Right atrium auricular region (tissue), 2 donors: ENCODE results near the gene CACNA1A. TPM values are rescaled to one million over a fixed set of nuclear protein-coding genes. Genes with fewer than 3 reads are reported as not detected.
A peak's percentile ranks its signal among the peaks of the same experiment; 100 is the strongest.

Experiments
- DNase-seq: peaks from one replicate; pipeline ENCODE4 v3.0.0-alpha.2; 2019; ENCODE audit warnings: low spot score
- H3K27ac ChIP-seq, 2 donors: fragments of 200-600 bp; sonication (generic); 1 replicate in 1 of 2; 2 replicates in 1 of 2; pipeline ENCODE4 v1.5.1; 2016 to 2019
- H3K27me3 ChIP-seq, 2 donors: fragments of 200-600 bp; sonication (generic); one replicate each; pipeline versions ENCODE4 v1.5.1 to v1.6.0; 2017 to 2019
- H3K36me3 ChIP-seq: fragments of 200-600 bp; sonication (generic); one replicate; pipeline ENCODE4 v1.5.1; 2016
- H3K4me1 ChIP-seq, 2 donors: fragments of 200-600 bp; sonication (generic); one replicate each; pipeline versions ENCODE4 v1.5.1 to v1.6.0; 2017 to 2019
- H3K4me3 ChIP-seq, 2 donors: fragments of 200-600 bp; sonication (generic); 1 replicate in 1 of 2; 2 replicates in 1 of 2; pipeline ENCODE4 v1.5.1; 2017 to 2019; ENCODE audit warnings: mild to moderate bottlenecking in 1 of 2, moderate library complexity in 1 of 2
- H3K9me3 ChIP-seq, 2 donors: fragments of 200-600 bp; sonication (generic); one replicate each; pipeline ENCODE4 v1.5.1; 2019
- total RNA-seq, 2 donors: library from RNA; depleted of rRNA; stranded (reverse); fragments of >200 nt; gene quantifications; one replicate each; pipeline ENCODE4 v1.1.0, GENCODE V29; 2016
- TF ChIP-seq, protein P1 (sequence below), 2 donors: fragments of 200-600 bp; sonication (generic); IDR thresholded peaks; one replicate each; pipeline ENCODE4 v1.5.1; 2019; ENCODE audit warnings: antibody characterized with exemption in 2 of 2

Gene CACNA1A
- total RNA-seq, 2 donors from 2014 or later = 0.28 to 0.48 TPM

DNA sequence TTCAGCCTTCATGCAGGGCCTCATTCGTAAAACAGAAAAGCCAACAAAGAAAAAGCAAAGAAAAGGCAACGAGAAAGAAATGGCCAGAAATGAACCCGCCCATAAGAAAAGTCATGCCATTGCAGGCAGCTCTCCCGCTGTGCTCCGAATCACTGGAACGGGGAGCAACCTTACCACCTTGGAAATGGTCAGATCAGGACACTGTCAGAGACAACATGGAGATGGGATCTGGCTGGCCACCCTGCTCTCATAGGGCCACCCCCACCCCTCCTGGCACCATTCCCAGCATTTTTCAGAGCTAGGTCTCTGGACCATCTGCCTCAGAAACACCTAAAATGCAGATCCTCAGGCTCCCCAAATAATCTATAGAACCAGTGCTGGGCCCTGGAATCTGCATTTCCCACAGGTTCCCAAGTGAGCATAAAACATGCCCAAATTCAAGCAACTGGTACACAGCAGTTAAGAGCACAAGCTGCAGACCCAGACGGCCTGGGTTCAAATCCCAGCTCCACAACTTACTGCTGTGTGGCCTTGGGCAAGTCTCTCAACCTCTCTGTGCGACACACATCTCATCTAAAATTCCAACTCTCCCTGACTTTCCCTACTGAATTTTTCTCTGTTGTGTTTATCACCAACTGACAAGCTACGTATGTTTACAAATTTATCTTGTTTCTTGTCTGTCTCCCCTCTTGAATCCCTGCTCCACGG lies 204.5 kb downstream of the CACNA1A start:
- H3K36me3 ChIP-seq = no peaks in the 10 kb centered on the region
- H3K27ac ChIP-seq = no peak overlapping the region
- TF ChIP-seq, protein P1, sequence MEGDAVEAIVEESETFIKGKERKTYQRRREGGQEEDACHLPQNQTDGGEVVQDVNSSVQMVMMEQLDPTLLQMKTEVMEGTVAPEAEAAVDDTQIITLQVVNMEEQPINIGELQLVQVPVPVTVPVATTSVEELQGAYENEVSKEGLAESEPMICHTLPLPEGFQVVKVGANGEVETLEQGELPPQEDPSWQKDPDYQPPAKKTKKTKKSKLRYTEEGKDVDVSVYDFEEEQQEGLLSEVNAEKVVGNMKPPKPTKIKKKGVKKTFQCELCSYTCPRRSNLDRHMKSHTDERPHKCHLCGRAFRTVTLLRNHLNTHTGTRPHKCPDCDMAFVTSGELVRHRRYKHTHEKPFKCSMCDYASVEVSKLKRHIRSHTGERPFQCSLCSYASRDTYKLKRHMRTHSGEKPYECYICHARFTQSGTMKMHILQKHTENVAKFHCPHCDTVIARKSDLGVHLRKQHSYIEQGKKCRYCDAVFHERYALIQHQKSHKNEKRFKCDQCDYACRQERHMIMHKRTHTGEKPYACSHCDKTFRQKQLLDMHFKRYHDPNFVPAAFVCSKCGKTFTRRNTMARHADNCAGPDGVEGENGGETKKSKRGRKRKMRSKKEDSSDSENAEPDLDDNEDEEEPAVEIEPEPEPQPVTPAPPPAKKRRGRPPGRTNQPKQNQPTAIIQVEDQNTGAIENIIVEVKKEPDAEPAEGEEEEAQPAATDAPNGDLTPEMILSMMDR (IDR thresholded peaks at IDR 0.05) = no peak
- no peak for DNase-seq
- no peaks in the 10 kb centered on the region for H3K9me3 ChIP-seq
- H3K4me3 ChIP-seq = no peak overlapping the region
- H3K27me3 ChIP-seq = peaks cover 0 to 6% of the 10 kb centered on the region in 2 donors
- peaks cover 0 to 7% of the 10 kb centered on the region in 2 donors for H3K4me1 ChIP-seq

GRCh38 chr19:13300421-13301030 lies 205.8 kb downstream of the CACNA1A start:
- H3K36me3 ChIP-seq = no peaks in the 10 kb centered on the region
- no peak for DNase-seq
- no peaks in the 10 kb centered on the region for H3K9me3 ChIP-seq
- H3K4me1 ChIP-seq = peaks cover 0 to 7% of the 10 kb centered on the region in 2 donors
- TF ChIP-seq, protein P1 (IDR thresholded peaks at IDR 0.05) = no peak
- H3K27ac ChIP-seq = no peak overlapping the region
- H3K4me3 ChIP-seq = no peak overlapping the region
- peaks cover 0 to 6% of the 10 kb centered on the region in 2 donors for H3K27me3 ChIP-seq

GRCh38 chr19:13299838-13300237 lies 206.4 kb downstream of the CACNA1A start:
- Histone ChIP-seq H3K36me3 (no peaks in the 10 kb centered on the region), H3K4me3 (no peak overlapping the region), H3K9me3 (no peaks in the 10 kb centered on the region), H3K27me3 (peaks cover 0 to 6% of the 10 kb centered on the region in 2 donors), H3K27ac (no peak overlapping the region), H3K4me1 (peaks cover 0 to 7% of the 10 kb centered on the region in 2 donors)
- no peak for DNase-seq
- TF ChIP-seq, protein P1 (IDR thresholded peaks at IDR 0.05) = no peak

DNA sequence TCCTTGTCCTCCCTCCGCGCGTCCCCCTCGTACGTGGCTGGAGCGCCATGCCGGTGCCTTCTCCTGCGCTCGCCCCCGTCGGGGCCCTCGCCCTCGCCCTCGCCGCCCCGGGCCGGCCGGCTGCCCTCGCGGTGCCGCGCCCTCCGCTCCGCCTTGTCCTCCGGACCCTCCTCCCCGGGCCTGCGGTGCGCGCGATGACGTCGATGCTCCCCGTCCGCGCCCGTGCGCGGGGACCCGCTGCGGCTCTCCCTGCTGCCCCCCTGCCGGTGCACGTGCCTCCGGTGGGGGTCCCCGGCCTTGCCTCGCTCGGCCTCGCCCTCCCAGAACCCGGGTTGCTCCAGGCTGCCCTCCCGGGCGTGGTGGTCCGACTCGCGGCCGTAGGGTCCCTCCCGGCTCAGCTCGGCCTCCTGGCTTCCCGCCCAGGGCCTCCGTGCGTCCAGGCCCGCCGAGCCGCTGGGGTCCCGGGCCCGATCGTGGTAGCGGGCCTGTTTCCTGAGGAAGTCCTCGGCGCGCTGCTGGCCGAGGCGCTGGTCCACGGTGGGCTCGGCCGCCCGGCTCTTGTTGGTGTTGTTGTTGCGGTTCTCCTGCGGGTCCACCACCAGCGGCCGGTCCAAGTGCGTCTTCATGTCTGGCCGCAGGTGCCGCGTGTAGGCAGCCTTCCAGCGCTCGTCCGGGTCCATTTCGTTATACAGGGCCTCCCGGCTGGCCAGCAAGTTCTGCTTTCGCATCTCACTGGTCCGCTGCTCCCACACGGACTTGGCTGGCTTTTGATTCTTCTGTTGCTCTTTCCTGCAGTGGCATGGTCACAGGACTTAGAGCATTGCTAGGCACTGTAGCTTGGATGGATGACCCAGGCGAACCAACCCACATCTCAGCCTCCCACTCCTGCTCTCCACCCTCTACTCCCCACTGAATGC lies 207.5 kb downstream of the CACNA1A start:
- H3K27me3 ChIP-seq = peaks cover 0 to 6% of the 10 kb centered on the region in 2 donors
- H3K4me1 ChIP-seq = peaks cover 0 to 7% of the 10 kb centered on the region in 2 donors
- DNase-seq = no peak
- TF ChIP-seq, protein P1 (IDR thresholded peaks at IDR 0.05) = no peak
- H3K9me3 ChIP-seq = no peaks in the 10 kb centered on the region
- peak overlapping the region in 1 of 2 donors; percentile 32 for H3K4me3 ChIP-seq
- H3K36me3 ChIP-seq = no peaks in the 10 kb centered on the region
- no peak overlapping the region for H3K27ac ChIP-seq

DNA sequence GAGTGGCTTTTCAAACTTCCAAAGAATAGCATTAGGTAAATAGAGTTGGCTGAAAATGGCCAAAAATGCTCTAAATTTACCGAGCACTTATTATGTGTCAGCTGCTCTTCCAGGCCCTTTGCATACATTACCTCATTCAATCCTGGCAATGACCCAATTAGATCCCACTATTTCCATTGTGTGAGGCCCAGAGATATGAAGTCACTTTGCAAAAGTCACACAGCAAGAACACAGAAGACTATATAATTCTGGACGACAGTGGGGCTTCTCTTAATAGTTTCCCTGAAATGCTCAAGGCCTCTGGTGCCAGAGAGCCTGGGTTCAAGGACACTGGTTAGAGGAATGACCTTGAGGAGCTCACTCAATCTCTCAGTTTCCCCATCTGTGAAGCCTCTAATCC lies 209.3 kb downstream of the CACNA1A start:
- no peaks in the 10 kb centered on the region for H3K36me3 ChIP-seq
- H3K27me3 ChIP-seq = peaks cover 0 to 6% of the 10 kb centered on the region in 2 donors
- no peaks in the 10 kb centered on the region for H3K4me1 ChIP-seq
- TF ChIP-seq, protein P1 (IDR thresholded peaks at IDR 0.05) = no peak
- no peak for DNase-seq
- no peak overlapping the region for H3K27ac ChIP-seq
- no peaks in the 10 kb centered on the region for H3K9me3 ChIP-seq
- no peak overlapping the region for H3K4me3 ChIP-seq
